ENCODE data around the gene KDELR3. TPM values are rescaled to one million over a fixed set of nuclear protein-coding genes. Genes with fewer than 3 reads are reported as not detected.

KDELR3 gene
- total RNA-seq, 3 donors from 2014 or later (not counting 1 experiment from before 2014, with no cell fraction given): 0.25 TPM; not detected in 2

GRCh38 chr22:38510416-38510970, 42.6 kb downstream of the KDELR3 start:
- Histone ChIP-seq H3K27me3 (ENCODE audit: control insufficient read depth, insufficient read depth, low read length) (no peaks in the 10 kb centered on the region), H3K9me3 (ENCODE audit: control insufficient read depth, insufficient read depth, low read length) (no peaks in the 10 kb centered on the region), H3K36me3 (ENCODE audit: control insufficient read depth, insufficient read depth, low read length) (no peaks in the 10 kb centered on the region), H3K4me1 (ENCODE audit: control insufficient read depth, insufficient read depth, low read length) (peaks cover 10% of the 10 kb centered on the region), H3K27ac (ENCODE audit: low read length) (no peak overlapping the region), H3K4me3 (ENCODE audit: low read length) (no peak overlapping the region)
- ATAC-seq (no peak), DNase-seq (no peak)
- intact Hi-C loops (cut with micrococcal nuclease): no loop called here
- peaks cover 0 to 4% of the 10 kb centered on the region in 2 donors for H3K9me3 Mint-ChIP-seq
- WGBS (ENCODE audit: insufficient coverage): 77% methylated on average over 2 of the region's 5 CpGs
- TF ChIP-seq CTCF (IDR thresholded peaks at IDR 0.05): no peak
- H3K27me3 Mint-ChIP-seq (ENCODE audit: low read depth in 2 of 2): no peaks in the 10 kb centered on the region
- H3K4me3 Mint-ChIP-seq: no peak overlapping the region
- no peak overlapping the region for H3K27ac Mint-ChIP-seq
- peaks cover 11 to 23% of the 10 kb centered on the region in 2 donors for H3K4me1 Mint-ChIP-seq
- H3K36me3 Mint-ChIP-seq: peaks cover 5% of the 10 kb centered on the region

GRCh38 chr22:38513063-38513462, 45.2 kb downstream of the KDELR3 start:
- Mint-ChIP-seq H3K36me3 (no peaks in the 10 kb centered on the region), H3K4me1 (peaks cover 0 to 6% of the 10 kb centered on the region in 2 donors), H3K9me3 (peaks cover 0 to 4% of the 10 kb centered on the region in 2 donors), H3K27ac (no peak overlapping the region), H3K4me3 (no peak overlapping the region), H3K27me3 (ENCODE audit: low read depth in 2 of 2) (no peaks in the 10 kb centered on the region)
- ATAC-seq: peak; percentile 79 to 98 (median 89)
- H3K27me3 ChIP-seq (ENCODE audit: control insufficient read depth, insufficient read depth, low read length): no peaks in the 10 kb centered on the region
- no peak for TF ChIP-seq CTCF (IDR thresholded peaks at IDR 0.05)
- no peaks in the 10 kb centered on the region for H3K4me1 ChIP-seq (ENCODE audit: control insufficient read depth, insufficient read depth, low read length)
- intact Hi-C loops (cut with micrococcal nuclease): no loop called here
- WGBS (ENCODE audit: insufficient coverage): 25% methylated on average over 1 of the region's 1 CpG
- no peaks in the 10 kb centered on the region for H3K9me3 ChIP-seq (ENCODE audit: control insufficient read depth, insufficient read depth, low read length)
- H3K36me3 ChIP-seq (ENCODE audit: control insufficient read depth, insufficient read depth, low read length): no peaks in the 10 kb centered on the region
- H3K27ac ChIP-seq (ENCODE audit: low read length): no peak overlapping the region
- DNase-seq: peak; percentile 20 to 68
- no peak overlapping the region for H3K4me3 ChIP-seq (ENCODE audit: low read length)

GRCh38 chr22:38518620-38519019, 50.7 kb downstream of the KDELR3 start:
- Mint-ChIP-seq H3K36me3 (no peaks in the 10 kb centered on the region), H3K4me3 (no peak overlapping the region), H3K9me3 (no peaks in the 10 kb centered on the region), H3K27me3 (ENCODE audit: low read depth in 2 of 2) (no peaks in the 10 kb centered on the region), H3K4me1 (no peaks in the 10 kb centered on the region), H3K27ac (no peak overlapping the region)
- no peak for TF ChIP-seq CTCF (IDR thresholded peaks at IDR 0.05)
- DNase-seq (no peak), ATAC-seq (no peak)
- WGBS (ENCODE audit: insufficient coverage): 96% methylated on average over 4 of the region's 4 CpGs
- Histone ChIP-seq H3K4me1 (ENCODE audit: control insufficient read depth, insufficient read depth, low read length) (no peaks in the 10 kb centered on the region), H3K4me3 (ENCODE audit: low read length) (no peak overlapping the region), H3K9me3 (ENCODE audit: control insufficient read depth, insufficient read depth, low read length) (no peaks in the 10 kb centered on the region), H3K36me3 (ENCODE audit: control insufficient read depth, insufficient read depth, low read length) (no peaks in the 10 kb centered on the region), H3K27me3 (ENCODE audit: control insufficient read depth, insufficient read depth, low read length) (no peaks in the 10 kb centered on the region), H3K27ac (ENCODE audit: low read length) (no peak overlapping the region)
- intact Hi-C loops (cut with micrococcal nuclease): no loop called here

Data from natural killer cell (primary cell).